Measurements from ENCODE around the gene MLXIPL. TPM values are rescaled to one million over a fixed set of nuclear protein-coding genes. Genes with fewer than 3 reads are reported as not detected.
A peak's percentile ranks its signal among the peaks of the same experiment; 100 is the strongest.

The MLXIPL gene
- total RNA-seq, 4 donors from 2014 or later: 1.3 to 12.0 (median 5.6) TPM

GRCh38 chr7:73565675-73566340, 58.5 kb downstream of the MLXIPL start:
- TF ChIP-seq POLR2A (IDR thresholded peaks at IDR 0.05) (no peak), CTCF (IDR thresholded peaks at IDR 0.05) (no peak)
- WGBS, 2 donors: 57 to 70% methylated on average over 7 of the region's 7 CpGs
- intact Hi-C loops (cut with DNase I; ENCODE audit: low total_unique reads): no loop called here
- no peak overlapping the region for H3K4me3 ChIP-seq (ENCODE audit: low read depth, poor library complexity, severe bottlenecking)
- no peak for DNase-seq (ENCODE audit: low spot score in 2 of 2)

GRCh38 chr7:73560109-73560835, 64.0 kb downstream of the MLXIPL start:
- intact Hi-C loops (cut with DNase I; ENCODE audit: low total_unique reads): no loop called here
- no peak overlapping the region for H3K4me3 ChIP-seq (ENCODE audit: low read depth, poor library complexity, severe bottlenecking)
- no peak for TF ChIP-seq CTCF (IDR thresholded peaks at IDR 0.05)
- TF ChIP-seq POLR2A (IDR thresholded peaks at IDR 0.05): no peak
- no peak for DNase-seq (ENCODE audit: low spot score in 2 of 2)
- WGBS, 2 donors: 48 to 61% methylated on average over 11 of the region's 11 CpGs

GRCh38 chr7:73557397-73558257, 66.7 kb downstream of the MLXIPL start, which contains the start of gene BCL7B:
BCL7B (minus strand) TSS chr7:73557690; CDS start chr7:73557578, 112 bp downstream.
- intact Hi-C loops (cut with DNase I; ENCODE audit: low total_unique reads): no loop called here
- H3K4me3 ChIP-seq (ENCODE audit: low read depth, poor library complexity, severe bottlenecking): peak within 1 kb of the TSS; percentile 92
- DNase-seq (ENCODE audit: low spot score in 2 of 2): peak; percentile 53 to 93
- TF ChIP-seq POLR2A (IDR thresholded peaks at IDR 0.05) (no peak), CTCF (IDR thresholded peaks at IDR 0.05) (no peak)
- 8 to 17% methylated on average over 16 to 42 of the region's 83 CpGs for WGBS, 2 donors

- WGBS, 2 donors: 0% methylated on average over 4 to 7 of the region's 36 CpGs
- intact Hi-C loops (cut with DNase I; ENCODE audit: low total_unique reads): no loop called here
- no peak for TF ChIP-seq POLR2A (IDR thresholded peaks at IDR 0.05)
- no peak for TF ChIP-seq CTCF (IDR thresholded peaks at IDR 0.05)
- H3K4me3 ChIP-seq (ENCODE audit: low read depth, poor library complexity, severe bottlenecking): peak overlapping the region; percentile 92
- peak; percentile 87 to 98 for DNase-seq (ENCODE audit: low spot score in 2 of 2)
Observed at GRCh38 chr7:73557108-73557396, 67.3 kb downstream of the MLXIPL start.

- WGBS, 2 donors: 12 to 13% methylated on average over 28 of the region's 28 CpGs
- H3K4me3 ChIP-seq (ENCODE audit: low read depth, poor library complexity, severe bottlenecking): peak overlapping the region; percentile 38
- intact Hi-C loops (cut with DNase I; ENCODE audit: low total_unique reads): no loop called here
- TF ChIP-seq CTCF (IDR thresholded peaks at IDR 0.05) (no peak), POLR2A (IDR thresholded peaks at IDR 0.05) (no peak)
- DNase-seq (ENCODE audit: low spot score in 2 of 2): no peak
Observed at GRCh38 chr7:73556208-73557107, 67.9 kb downstream of the MLXIPL start.
